HG03378 (cell line): Measurements from ENCODE around the gene GRM8.
"Not testable (repeated sequence)": the region's sequence is repeated elsewhere in the genome, so short reads cannot be mapped to it uniquely, and the experiment has no call there.

Experiments used
- ATAC-seq: cut with Tn5 transposase; IDR thresholded peaks from one replicate; pipeline ENCODE4 v1.9.1; 2021; ENCODE audit warnings: mild to moderate bottlenecking, moderate library complexity; ENCODE audit not compliant: unreplicated experiment

GRM8 gene

GRCh38 chr7:126838194-126838593, 414.5 kb downstream of the GRM8 start:
- ATAC-seq = no peak

GRCh38 chr7:126831241-126831640, 421.5 kb downstream of the GRM8 start:
- ATAC-seq = not testable (repeated sequence)

GRCh38 chr7:126820925-126821324, 431.8 kb downstream of the GRM8 start:
- ATAC-seq = no peak

GRCh38 chr7:126819197-126819484, 433.6 kb downstream of the GRM8 start:
- ATAC-seq = no peak

- ATAC-seq = no peak
Measured at GRCh38 chr7:126818393-126819196, 434.1 kb downstream of the GRM8 start.

GRCh38 chr7:126809188-126809587, 443.6 kb downstream of the GRM8 start:
- ATAC-seq = no peak

- ATAC-seq = no peak
Measured at GRCh38 chr7:126806614-126807013, 446.1 kb downstream of the GRM8 start.

GRCh38 chr7:126805351-126805750, 447.4 kb downstream of the GRM8 start:
- no peak for ATAC-seq

GRCh38 chr7:126804604-126805003, 448.1 kb downstream of the GRM8 start:
- peak; percentile 87 for ATAC-seq

GRCh38 chr7:126803990-126804389, 448.8 kb downstream of the GRM8 start:
- ATAC-seq = no peak

- peak; percentile 94 for ATAC-seq
Measured at GRCh38 chr7:126803060-126803665, 449.6 kb downstream of the GRM8 start.

GRCh38 chr7:126801733-126802132, 451.0 kb downstream of the GRM8 start:
- no peak for ATAC-seq

- no peak for ATAC-seq
Measured at GRCh38 chr7:126799541-126799940, 453.2 kb downstream of the GRM8 start.

- no peak for ATAC-seq
Measured at GRCh38 chr7:126792521-126792920, 460.2 kb downstream of the GRM8 start.

- no peak for ATAC-seq
Measured at GRCh38 chr7:126791306-126791705, 461.4 kb downstream of the GRM8 start.

GRCh38 chr7:126790763-126791162, 462.0 kb downstream of the GRM8 start:
- ATAC-seq = no peak

GRCh38 chr7:126783613-126784012, 469.1 kb downstream of the GRM8 start:
- ATAC-seq = no peak

- ATAC-seq = peak; percentile 98
Measured at GRCh38 chr7:126780993-126781392, 471.7 kb downstream of the GRM8 start.

GRCh38 chr7:126778101-126778500, 474.6 kb downstream of the GRM8 start:
- ATAC-seq = no peak

GRCh38 chr7:126776498-126776897, 476.2 kb downstream of the GRM8 start:
- no peak for ATAC-seq

- no peak for ATAC-seq
Measured at GRCh38 chr7:126774077-126774476, 478.7 kb downstream of the GRM8 start.

GRCh38 chr7:126768836-126769235, 483.9 kb downstream of the GRM8 start:
- no peak for ATAC-seq
